Measurements from ENCODE around the gene COL5A2. TPM values are rescaled to one million over a fixed set of nuclear protein-coding genes. Genes with fewer than 3 reads are reported as not detected.

The COL5A2 gene
- total RNA-seq, 1 donor from 2014 or later, result 11.2 TPM

DNA sequence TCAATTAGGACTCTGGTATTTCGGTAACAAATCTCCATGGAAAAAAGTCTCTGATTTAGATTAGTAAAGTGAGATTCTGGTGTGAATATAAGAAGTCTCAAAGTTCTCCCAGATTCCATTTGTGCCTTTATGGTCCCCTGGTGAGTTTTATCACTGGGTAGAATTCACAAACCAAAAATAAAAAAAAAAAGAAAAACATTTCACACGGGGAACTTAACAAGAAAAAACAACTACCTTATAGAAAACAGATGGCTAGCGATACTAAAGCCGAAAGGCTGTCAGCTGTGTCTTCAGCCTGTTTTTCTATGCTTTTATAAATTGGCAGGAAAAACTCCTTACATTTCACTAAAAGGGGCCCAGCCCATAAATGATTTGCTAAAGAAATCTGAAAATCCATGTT lies 50.6 kb downstream of the COL5A2 start:
- H3K4me2 ChIP-seq, result no peak overlapping the region
- H3K79me2 ChIP-seq (ENCODE audit: low read depth), result no peaks in the 10 kb centered on the region
- no peak overlapping the region for H3K27ac Mint-ChIP-seq

DNA sequence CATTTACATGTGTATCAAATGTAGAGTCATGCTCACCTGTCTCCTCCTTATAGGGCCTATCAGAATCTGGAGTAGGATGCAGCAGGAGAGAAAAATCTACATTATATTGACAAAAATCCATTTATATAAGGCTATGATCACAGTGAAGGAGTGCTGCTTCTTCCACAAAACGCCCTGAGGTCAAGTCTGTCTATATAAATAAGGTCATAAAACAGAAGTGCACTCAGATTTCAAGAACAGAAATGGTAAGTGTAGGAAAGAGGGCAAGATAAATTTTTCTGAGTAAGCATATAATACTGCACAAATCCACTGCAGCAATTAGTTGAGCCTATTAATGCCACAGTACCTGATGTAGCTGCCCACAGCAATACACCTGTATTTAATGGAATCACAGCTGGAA lies 51.8 kb downstream of the COL5A2 start:
- no peaks in the 10 kb centered on the region for H3K79me2 ChIP-seq (ENCODE audit: low read depth)
- no peak for DNase-seq (ENCODE audit: low spot score)
- H2AFZ ChIP-seq (replicated peaks), result no peak overlapping the region
- no peaks in the 10 kb centered on the region for H3K9me3 ChIP-seq (ENCODE audit: low read depth)
- no peaks in the 10 kb centered on the region for H3F3A ChIP-seq (ENCODE audit: low read depth)
- no peak overlapping the region for H3K4me3 ChIP-seq
- no peak overlapping the region for H3K4me2 ChIP-seq
- H3K27me3 ChIP-seq, result no peaks in the 10 kb centered on the region
- H3K9ac ChIP-seq, result no peak overlapping the region
- H3K4me1 Mint-ChIP-seq, result no peaks in the 10 kb centered on the region
- H3K4me3 Mint-ChIP-seq, result no peak overlapping the region
- no peak overlapping the region for H3K27ac ChIP-seq
- no peaks in the 10 kb centered on the region for H3K27me3 Mint-ChIP-seq (ENCODE audit: insufficient read depth, low read depth)
- H3K9me3 Mint-ChIP-seq, result no peaks in the 10 kb centered on the region
- H3K4me1 ChIP-seq, result no peaks in the 10 kb centered on the region
- H3K27ac Mint-ChIP-seq, result no peak overlapping the region
- no peak for TF ChIP-seq EZH2phosphoT487 (IDR thresholded peaks at IDR 0.05)
- TF ChIP-seq, protein P1, sequence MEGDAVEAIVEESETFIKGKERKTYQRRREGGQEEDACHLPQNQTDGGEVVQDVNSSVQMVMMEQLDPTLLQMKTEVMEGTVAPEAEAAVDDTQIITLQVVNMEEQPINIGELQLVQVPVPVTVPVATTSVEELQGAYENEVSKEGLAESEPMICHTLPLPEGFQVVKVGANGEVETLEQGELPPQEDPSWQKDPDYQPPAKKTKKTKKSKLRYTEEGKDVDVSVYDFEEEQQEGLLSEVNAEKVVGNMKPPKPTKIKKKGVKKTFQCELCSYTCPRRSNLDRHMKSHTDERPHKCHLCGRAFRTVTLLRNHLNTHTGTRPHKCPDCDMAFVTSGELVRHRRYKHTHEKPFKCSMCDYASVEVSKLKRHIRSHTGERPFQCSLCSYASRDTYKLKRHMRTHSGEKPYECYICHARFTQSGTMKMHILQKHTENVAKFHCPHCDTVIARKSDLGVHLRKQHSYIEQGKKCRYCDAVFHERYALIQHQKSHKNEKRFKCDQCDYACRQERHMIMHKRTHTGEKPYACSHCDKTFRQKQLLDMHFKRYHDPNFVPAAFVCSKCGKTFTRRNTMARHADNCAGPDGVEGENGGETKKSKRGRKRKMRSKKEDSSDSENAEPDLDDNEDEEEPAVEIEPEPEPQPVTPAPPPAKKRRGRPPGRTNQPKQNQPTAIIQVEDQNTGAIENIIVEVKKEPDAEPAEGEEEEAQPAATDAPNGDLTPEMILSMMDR (IDR thresholded peaks at IDR 0.05), result no peak
- no peak for TF ChIP-seq EZH2 (IDR thresholded peaks at IDR 0.05)
- H4K20me1 ChIP-seq (ENCODE audit: low read depth), result no peaks in the 10 kb centered on the region
- H3K36me3 ChIP-seq, result no peaks in the 10 kb centered on the region
- H3K36me3 Mint-ChIP-seq, result no peaks in the 10 kb centered on the region

More for the DNA sequence above, 50.6 kb downstream of the COL5A2 start:
- no peaks in the 10 kb centered on the region for H4K20me1 ChIP-seq (ENCODE audit: low read depth)
- H3K9ac ChIP-seq, result no peak overlapping the region
- Mint-ChIP-seq H3K4me1 (no peaks in the 10 kb centered on the region), H3K9me3 (peaks cover 1% of the 10 kb centered on the region), H3K27me3 (ENCODE audit: insufficient read depth, low read depth) (no peaks in the 10 kb centered on the region), H3K36me3 (no peaks in the 10 kb centered on the region), H3K4me3 (no peak overlapping the region)
- H3K27ac ChIP-seq, result no peak overlapping the region
- H3K4me1 ChIP-seq, result no peaks in the 10 kb centered on the region
- H3K9me3 ChIP-seq (ENCODE audit: low read depth), result no peaks in the 10 kb centered on the region
- H3K4me3 ChIP-seq, result no peak overlapping the region
- no peaks in the 10 kb centered on the region for H3K36me3 ChIP-seq
- DNase-seq (ENCODE audit: low spot score), result no peak
- H3K27me3 ChIP-seq, result no peaks in the 10 kb centered on the region
- H2AFZ ChIP-seq (replicated peaks), result no peak overlapping the region
- TF ChIP-seq EZH2phosphoT487 (IDR thresholded peaks at IDR 0.05), result no peak
- TF ChIP-seq, protein P1 (IDR thresholded peaks at IDR 0.05), result no peak
- H3F3A ChIP-seq (ENCODE audit: low read depth), result no peaks in the 10 kb centered on the region

DNA sequence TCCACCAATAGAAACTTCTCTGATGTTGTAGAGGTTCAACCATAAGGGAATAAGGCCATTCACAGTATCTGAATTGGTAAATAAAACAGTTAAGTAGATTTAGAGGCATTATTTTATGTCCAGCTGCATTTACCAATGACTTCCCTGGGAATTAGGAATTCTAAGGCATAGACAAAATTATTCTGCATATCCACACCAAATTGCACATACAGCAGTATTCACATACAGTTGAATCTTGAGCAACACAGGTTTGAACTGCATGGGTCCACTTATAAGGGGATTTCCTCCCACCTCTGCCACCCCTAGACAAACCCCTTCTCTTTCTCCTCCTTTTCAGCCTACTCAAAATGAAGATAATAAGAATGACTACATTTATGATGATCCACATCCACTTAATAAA lies 54.4 kb downstream of the COL5A2 start:
- Histone ChIP-seq H4K20me1 (ENCODE audit: low read depth) (no peaks in the 10 kb centered on the region), H2AFZ (replicated peaks) (no peak overlapping the region), H3K79me2 (ENCODE audit: low read depth) (no peaks in the 10 kb centered on the region), H3K4me2 (no peak overlapping the region), H3K4me1 (no peaks in the 10 kb centered on the region), H3K27ac (no peak overlapping the region), H3F3A (ENCODE audit: low read depth) (no peaks in the 10 kb centered on the region), H3K9me3 (ENCODE audit: low read depth) (no peaks in the 10 kb centered on the region), H3K4me3 (no peak overlapping the region), H3K9ac (no peak overlapping the region), H3K27me3 (no peaks in the 10 kb centered on the region), H3K36me3 (no peaks in the 10 kb centered on the region)
- Mint-ChIP-seq H3K4me1 (no peaks in the 10 kb centered on the region), H3K27me3 (ENCODE audit: insufficient read depth, low read depth) (no peaks in the 10 kb centered on the region), H3K9me3 (no peaks in the 10 kb centered on the region), H3K27ac (no peak overlapping the region), H3K4me3 (no peak overlapping the region), H3K36me3 (no peaks in the 10 kb centered on the region)
- DNase-seq (ENCODE audit: low spot score), result no peak
- TF ChIP-seq EZH2phosphoT487 (IDR thresholded peaks at IDR 0.05) (no peak), EZH2 (IDR thresholded peaks at IDR 0.05) (no peak)
- TF ChIP-seq, protein P1 (IDR thresholded peaks at IDR 0.05), result no peak
